H9 (cell line): Measurements from ENCODE around the gene ATG2A. TPM values are rescaled to one million over a fixed set of nuclear protein-coding genes. Genes with fewer than 3 reads are reported as not detected.

ENCODE experiments used
- DNase-seq: peaks from one replicate; pipeline ENCODE4 v3.0.0-alpha.2; 2017
- H2AFZ ChIP-seq: one replicate; pipeline ENCODE4 v1.6.1; 2013; ENCODE audit warnings: mild to moderate bottlenecking, low read length, control low read depth, moderate library complexity
- H2AK5ac ChIP-seq: 2 replicates; pipeline ENCODE4 v1.6.1; 2013; ENCODE audit warnings: low read length, control low read depth, mixed read lengths; ENCODE audit not compliant: insufficient read length
- H2BK120ac ChIP-seq: one replicate; pipeline ENCODE4 v1.6.1; 2013; ENCODE audit warnings: low read depth, mild to moderate bottlenecking, low read length, control low read depth, inconsistent platforms; ENCODE audit not compliant: poor library complexity, severe bottlenecking
- H2BK12ac ChIP-seq: 2 replicates; pipeline ENCODE4 v1.6.1; 2013; ENCODE audit warnings: low read length, control low read depth, mixed read lengths, low read depth; ENCODE audit not compliant: insufficient read length
- H2BK15ac ChIP-seq: 2 replicates; pipeline ENCODE4 v1.6.1; 2013; ENCODE audit warnings: low read depth, low read length, control low read depth
- H2BK20ac ChIP-seq: one replicate; pipeline ENCODE4 v1.6.1; 2013; ENCODE audit warnings: low read depth, mild to moderate bottlenecking, low read length, control low read depth, inconsistent platforms; ENCODE audit not compliant: poor library complexity, severe bottlenecking
- H2BK5ac ChIP-seq: 2 replicates; pipeline ENCODE4 v1.6.1; 2013; ENCODE audit warnings: low read length, control low read depth, mixed read lengths; ENCODE audit not compliant: insufficient read length
- H3K14ac ChIP-seq: 2 replicates; pipeline ENCODE4 v1.6.1; 2013; ENCODE audit warnings: low read length, control low read depth; ENCODE audit not compliant: insufficient read depth
- H3K18ac ChIP-seq: 2 replicates; pipeline ENCODE4 v1.6.1; 2013; ENCODE audit warnings: low read depth, mild to moderate bottlenecking, mixed read lengths, low read length, control low read depth; ENCODE audit not compliant: insufficient read length
- H3K23ac ChIP-seq: 2 replicates; pipeline ENCODE4 v1.6.1; 2013; ENCODE audit warnings: low read length, control low read depth, mixed read lengths, low read depth; ENCODE audit not compliant: insufficient read length
- H3K23me2 ChIP-seq: 2 replicates; pipeline ENCODE4 v1.6.1; 2013; ENCODE audit warnings: low read depth, mild to moderate bottlenecking, mixed read lengths, low read length, control low read depth; ENCODE audit not compliant: insufficient read length, poor library complexity, severe bottlenecking
- H3K27ac ChIP-seq: 2 replicates; pipeline ENCODE4 v1.5.1; 2013; ENCODE audit warnings: low read length, control low read depth, mixed read lengths, low read depth; ENCODE audit not compliant: insufficient read length
- H3K27me3 ChIP-seq: 2 replicates; pipeline ENCODE4 v1.6.1; 2013; ENCODE audit warnings: low read length, control low read depth, inconsistent platforms; ENCODE audit not compliant: insufficient read depth
- H3K4ac ChIP-seq: 2 replicates; pipeline ENCODE4 v1.6.1; 2013; ENCODE audit warnings: low read depth, mild to moderate bottlenecking, control low read depth, inconsistent platforms, low read length, moderate library complexity
- H3K4me1 ChIP-seq: 2 replicates; pipeline ENCODE4 v1.6.1; 2013; ENCODE audit warnings: low read length, control low read depth, inconsistent platforms; ENCODE audit not compliant: insufficient read depth
- H3K4me2 ChIP-seq: 2 replicates; pipeline ENCODE4 v1.6.1; 2013; ENCODE audit warnings: low read length, control low read depth, mixed read lengths; ENCODE audit not compliant: insufficient read length, insufficient read depth
- H3K56ac ChIP-seq: 2 replicates; pipeline ENCODE4 v1.6.1; 2013; ENCODE audit warnings: low read depth, mild to moderate bottlenecking, mixed read lengths, low read length, control low read depth; ENCODE audit not compliant: insufficient read length
- H3K79me1 ChIP-seq: 2 replicates; pipeline ENCODE4 v1.6.1; 2013; ENCODE audit warnings: low read depth, mild to moderate bottlenecking, moderate library complexity, low read length, control low read depth, inconsistent platforms; ENCODE audit not compliant: insufficient read depth, poor library complexity, severe bottlenecking
- H3K79me2 ChIP-seq: 2 replicates; pipeline ENCODE4 v1.6.1; 2013; ENCODE audit warnings: low read length, control low read depth, inconsistent platforms; ENCODE audit not compliant: insufficient read depth
- H3K9ac ChIP-seq: 2 replicates; pipeline ENCODE4 v1.6.1; 2013; ENCODE audit warnings: low read length, control low read depth, mixed read lengths; ENCODE audit not compliant: insufficient read length; ENCODE audit errors: extremely low read depth
- H3K9me3 ChIP-seq: one replicate; pipeline ENCODE4 v1.6.1; 2013; ENCODE audit warnings: low read depth, low read length, inconsistent platforms; ENCODE audit not compliant: control insufficient read depth
- H3T11ph ChIP-seq: one replicate; pipeline ENCODE4 v1.6.1; 2013; ENCODE audit warnings: mild to moderate bottlenecking, low read length, control low read depth, inconsistent platforms
- H4K20me1 ChIP-seq: one replicate; pipeline ENCODE4 v1.6.1; 2013; ENCODE audit not compliant: control insufficient read depth, insufficient read length, insufficient read depth
- H4K5ac ChIP-seq: 2 replicates; pipeline ENCODE4 v1.6.1; 2013; ENCODE audit warnings: low read depth, mild to moderate bottlenecking, mixed read lengths, low read length, control low read depth; ENCODE audit not compliant: insufficient read length
- H4K8ac ChIP-seq: replicated peaks from 2 replicates; pipeline ENCODE4 v1.6.1; 2013; ENCODE audit warnings: low read length, control low read depth, mixed read lengths, low read depth; ENCODE audit not compliant: insufficient read length
- H4K91ac ChIP-seq: 2 replicates; pipeline ENCODE4 v1.6.1; 2013; ENCODE audit warnings: low read depth, mild to moderate bottlenecking, moderate library complexity, mixed read lengths, low read length, control low read depth; ENCODE audit not compliant: insufficient read length
- H3K27ac Mint-ChIP-seq, 3 experiments: 2 replicates in 2 of 3; 3 replicates in 1 of 3; pipeline ENCODE4 v1.8.0; 2020 to 2021; ENCODE audit warnings: mixed read lengths in 3 of 3, mild to moderate bottlenecking in 1 of 3, moderate library complexity in 1 of 3
- H3K27me3 Mint-ChIP-seq: 2 replicates; pipeline ENCODE4 v1.8.0; 2021; ENCODE audit warnings: low read depth, mild to moderate bottlenecking, moderate library complexity, mixed read lengths
- H3K36me3 Mint-ChIP-seq, 3 experiments: 2 replicates in 2 of 3; 3 replicates in 1 of 3; pipeline ENCODE4 v1.8.0; 2020 to 2021; ENCODE audit warnings: low read depth in 3 of 3, mixed read lengths in 3 of 3; ENCODE audit not compliant: insufficient read depth in 1 of 3
- H3K4me1 Mint-ChIP-seq, 2 experiments: 2 replicates each; pipeline ENCODE4 v1.8.0; 2020; ENCODE audit warnings: mixed read lengths in 2 of 2
- H3K4me3 Mint-ChIP-seq, 2 experiments: 2 replicates in 1 of 2; 3 replicates in 1 of 2; pipeline ENCODE4 v1.8.0; 2020 to 2021; ENCODE audit warnings: mild to moderate bottlenecking in 2 of 2, mixed read lengths in 2 of 2, moderate library complexity in 1 of 2
- H3K9me3 Mint-ChIP-seq, 2 experiments: 2 replicates in 1 of 2; 3 replicates in 1 of 2; pipeline ENCODE4 v1.8.0; 2020; ENCODE audit warnings: mild to moderate bottlenecking in 2 of 2, mixed read lengths in 2 of 2, moderate library complexity in 1 of 2
- WGBS: extraction: QIAGEN DNeasy Blood & Tissue Kit; methylation state at CpG from one replicate; pipeline ENCODE4 v1.1.7; 2013; ENCODE audit warnings: missing lambda C conversion rate, low lambda C conversion rate, mixed read lengths; ENCODE audit not compliant: insufficient read length; ENCODE audit errors: extremely low coverage; 5-methylcytosine and 5-hydroxymethylcytosine counted together
- total RNA-seq: library from RNA; stranded (reverse); gene quantifications from 2 replicates; pipeline ENCODE4 v1.2.1, GENCODE V29; 2021
- TF ChIP-seq, protein P1 (sequence below): fragments of 200-600 bp; sonication (generic); conservative IDR thresholded peaks from 3 replicates; pipeline ENCODE4 v1.8.0; 2021; ENCODE audit warnings: antibody characterized with exemption, mild to moderate bottlenecking

ATG2A gene
- total RNA-seq, 1 experiment from 2014 or later, result 21.3 TPM

DNA sequence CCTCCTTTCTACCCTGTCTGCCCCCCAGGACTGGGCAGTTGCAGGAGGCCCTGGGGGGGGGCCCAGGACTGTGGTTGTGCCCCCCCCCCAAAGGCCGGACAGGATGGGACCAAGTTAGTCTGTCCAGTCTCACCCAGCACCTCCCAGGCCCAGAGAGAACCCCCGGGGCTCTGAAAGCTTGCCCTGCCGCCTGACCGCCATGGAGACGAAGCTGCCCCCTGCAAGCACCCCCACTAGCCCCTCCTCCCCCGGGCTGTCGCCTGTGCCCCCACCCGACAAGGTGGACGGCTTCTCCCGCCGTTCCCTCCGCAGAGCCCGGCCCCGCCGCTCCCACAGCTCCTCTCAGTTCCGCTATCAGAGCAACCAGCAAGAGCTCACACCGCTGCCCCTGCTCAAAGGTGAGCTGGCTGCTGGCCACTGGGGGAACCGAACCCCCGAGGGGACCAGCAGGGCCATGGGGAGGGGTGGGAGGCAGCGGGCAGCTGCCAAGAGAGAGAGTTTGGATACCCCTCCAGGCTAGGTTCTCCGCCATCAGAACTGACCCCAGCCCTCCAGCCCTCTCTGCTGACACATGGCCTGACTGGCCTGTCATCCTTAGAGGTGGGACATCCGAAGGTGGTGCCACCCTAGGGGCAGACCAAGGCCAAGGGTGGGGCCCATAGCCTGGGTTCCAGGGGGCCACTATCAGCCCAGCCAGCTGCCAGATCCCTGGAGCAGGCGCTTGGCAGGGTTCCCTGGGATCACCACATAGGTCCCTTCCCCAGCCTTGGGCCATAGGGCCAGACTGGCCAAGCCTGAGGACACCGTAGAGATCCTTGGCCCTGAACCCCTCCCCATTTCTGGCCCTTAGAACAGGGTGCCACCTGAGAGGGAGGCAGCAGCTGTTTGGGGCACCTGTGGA lies 8.8 kb upstream of the ATG2A start:
- Histone ChIP-seq H3K4me2 (peak overlapping the region; percentile 61), H4K5ac (no peak overlapping the region), H3K23me2 (peaks cover 7% of the 10 kb centered on the region), H4K91ac (no peak overlapping the region), H4K20me1 (no peaks in the 10 kb centered on the region), H3K56ac (no peak overlapping the region), H3K79me2 (no peaks in the 10 kb centered on the region), H3K27ac (no peak overlapping the region), H3K18ac (no peak overlapping the region), H2BK15ac (no peak overlapping the region), H2BK20ac (no peak overlapping the region), H3K27me3 (no peaks in the 10 kb centered on the region), H3K14ac (no peak overlapping the region), H3K79me1 (no peaks in the 10 kb centered on the region), H3K9me3 (no peaks in the 10 kb centered on the region), H3K4me1 (no peaks in the 10 kb centered on the region), H3K23ac (no peak overlapping the region), H3K9ac (no peak overlapping the region), H2AK5ac (no peak overlapping the region), H3K4ac (no peak overlapping the region), H3T11ph (no peak overlapping the region), H2BK120ac (no peak overlapping the region), H2BK12ac (no peak overlapping the region), H2AFZ (no peak overlapping the region), H4K8ac (no peak overlapping the region), H2BK5ac (no peak overlapping the region)
- Mint-ChIP-seq H3K4me3 (peak overlapping the region; percentile 79 to 93), H3K4me1 (peaks cover 8 to 16% of the 10 kb centered on the region in 2 experiments), H3K9me3 (no peaks in the 10 kb centered on the region), H3K27me3 (peaks cover 7% of the 10 kb centered on the region), H3K27ac (no peak overlapping the region), H3K36me3 (no peaks in the 10 kb centered on the region)
- no CpG with 5 or more reads among the region's 24 CpGs for WGBS
- no peak for DNase-seq
- TF ChIP-seq, protein P1, sequence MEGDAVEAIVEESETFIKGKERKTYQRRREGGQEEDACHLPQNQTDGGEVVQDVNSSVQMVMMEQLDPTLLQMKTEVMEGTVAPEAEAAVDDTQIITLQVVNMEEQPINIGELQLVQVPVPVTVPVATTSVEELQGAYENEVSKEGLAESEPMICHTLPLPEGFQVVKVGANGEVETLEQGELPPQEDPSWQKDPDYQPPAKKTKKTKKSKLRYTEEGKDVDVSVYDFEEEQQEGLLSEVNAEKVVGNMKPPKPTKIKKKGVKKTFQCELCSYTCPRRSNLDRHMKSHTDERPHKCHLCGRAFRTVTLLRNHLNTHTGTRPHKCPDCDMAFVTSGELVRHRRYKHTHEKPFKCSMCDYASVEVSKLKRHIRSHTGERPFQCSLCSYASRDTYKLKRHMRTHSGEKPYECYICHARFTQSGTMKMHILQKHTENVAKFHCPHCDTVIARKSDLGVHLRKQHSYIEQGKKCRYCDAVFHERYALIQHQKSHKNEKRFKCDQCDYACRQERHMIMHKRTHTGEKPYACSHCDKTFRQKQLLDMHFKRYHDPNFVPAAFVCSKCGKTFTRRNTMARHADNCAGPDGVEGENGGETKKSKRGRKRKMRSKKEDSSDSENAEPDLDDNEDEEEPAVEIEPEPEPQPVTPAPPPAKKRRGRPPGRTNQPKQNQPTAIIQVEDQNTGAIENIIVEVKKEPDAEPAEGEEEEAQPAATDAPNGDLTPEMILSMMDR, result no peak
